NCI-H2227 (cell line): ENCODE data around the gene TYRP1.
"Not testable (repeated sequence)": the region's sequence is repeated elsewhere in the genome, so short reads cannot be mapped to it uniquely, and the experiment has no call there.

Source experiments
- DNase-seq: peaks from one replicate; lab custom pipeline; 2025; ENCODE audit not compliant: unreplicated experiment; lab: John Stamatoyannopoulos, UW

Gene TYRP1, protein sequence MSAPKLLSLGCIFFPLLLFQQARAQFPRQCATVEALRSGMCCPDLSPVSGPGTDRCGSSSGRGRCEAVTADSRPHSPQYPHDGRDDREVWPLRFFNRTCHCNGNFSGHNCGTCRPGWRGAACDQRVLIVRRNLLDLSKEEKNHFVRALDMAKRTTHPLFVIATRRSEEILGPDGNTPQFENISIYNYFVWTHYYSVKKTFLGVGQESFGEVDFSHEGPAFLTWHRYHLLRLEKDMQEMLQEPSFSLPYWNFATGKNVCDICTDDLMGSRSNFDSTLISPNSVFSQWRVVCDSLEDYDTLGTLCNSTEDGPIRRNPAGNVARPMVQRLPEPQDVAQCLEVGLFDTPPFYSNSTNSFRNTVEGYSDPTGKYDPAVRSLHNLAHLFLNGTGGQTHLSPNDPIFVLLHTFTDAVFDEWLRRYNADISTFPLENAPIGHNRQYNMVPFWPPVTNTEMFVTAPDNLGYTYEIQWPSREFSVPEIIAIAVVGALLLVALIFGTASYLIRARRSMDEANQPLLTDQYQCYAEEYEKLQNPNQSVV

DNA sequence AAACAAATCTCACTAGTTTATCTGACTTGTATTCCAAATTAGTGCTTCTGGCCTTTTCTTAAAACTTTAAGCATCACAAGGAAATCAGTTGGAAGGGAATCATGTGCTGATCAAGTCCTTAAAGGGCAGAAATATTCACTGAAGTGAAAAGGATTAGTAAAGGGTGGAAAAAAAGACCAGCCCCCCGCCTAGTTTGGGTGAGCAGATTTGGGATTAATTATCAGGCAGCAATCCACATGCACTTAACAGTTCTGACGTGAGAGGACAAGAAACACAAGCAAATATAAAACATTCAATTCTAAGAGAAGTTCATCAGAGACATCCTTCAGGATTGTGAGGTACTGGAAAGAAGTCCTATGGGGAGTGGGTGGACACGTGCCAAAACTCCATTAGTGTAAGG is at the start of gene TYRP1:
Gene TYRP1 (plus strand): TSS at position 245 of the 400 bp plus-strand sequence. CDS start 612 bp downstream, outside the sequence.
- no peak for DNase-seq

DNA sequence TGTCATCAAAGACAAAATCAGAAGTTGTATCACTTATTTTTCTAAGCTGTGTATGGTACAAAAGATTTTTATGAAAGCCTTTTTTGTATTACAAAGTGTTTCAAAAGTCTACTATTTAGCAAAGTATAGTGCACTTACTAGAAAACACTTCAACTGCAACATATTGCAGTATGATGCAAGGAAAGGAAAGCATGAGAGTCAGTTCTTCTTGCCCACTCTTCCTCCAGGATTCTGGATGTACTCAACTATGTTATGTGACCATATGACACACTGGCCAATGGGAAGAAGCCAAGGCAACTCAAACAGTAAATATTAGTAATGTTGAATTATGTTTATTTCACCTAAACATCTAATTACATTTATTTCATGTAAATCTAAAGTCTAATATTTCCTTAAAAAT is 49.5 kb upstream of the TYRP1 start:
- DNase-seq: no peak

DNA sequence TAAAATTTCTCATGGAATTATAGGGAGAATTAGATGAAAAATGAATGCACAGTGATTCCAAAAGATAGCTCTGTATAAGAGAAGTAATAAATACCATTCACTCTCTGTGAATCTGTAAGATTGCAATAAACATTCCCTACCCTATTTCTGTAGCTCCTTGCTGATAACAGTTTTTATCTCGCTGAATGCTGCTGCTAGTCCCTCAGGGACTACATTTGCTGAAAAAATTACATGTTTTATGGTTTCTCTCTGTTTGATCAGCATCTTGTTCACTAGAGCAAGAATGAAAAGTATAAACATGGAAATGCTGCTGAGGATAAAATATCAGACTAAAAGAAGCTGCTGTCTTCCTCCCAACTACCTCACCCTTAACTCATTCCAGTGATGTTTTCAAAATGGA is 44.3 kb upstream of the TYRP1 start:
- DNase-seq: no peak

DNA sequence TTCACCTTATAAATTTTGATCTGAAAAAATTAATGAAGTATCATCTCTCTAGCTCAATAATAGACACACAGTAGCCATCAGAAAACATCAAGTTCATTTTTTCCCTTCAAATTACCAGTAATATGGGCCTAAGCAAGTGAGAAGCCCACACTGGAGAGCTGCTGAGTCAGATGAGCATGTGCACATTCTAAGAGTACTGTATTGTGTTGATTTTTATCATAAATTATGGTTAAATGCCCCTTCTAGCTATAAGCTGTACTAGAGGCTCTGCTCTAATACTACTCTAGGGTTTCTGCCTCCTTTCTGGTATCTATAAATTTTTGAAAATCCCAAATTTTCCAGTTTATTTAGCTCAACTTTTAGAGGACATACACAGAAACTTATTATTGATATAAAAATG is 42.1 kb upstream of the TYRP1 start:
- DNase-seq: no peak

DNA sequence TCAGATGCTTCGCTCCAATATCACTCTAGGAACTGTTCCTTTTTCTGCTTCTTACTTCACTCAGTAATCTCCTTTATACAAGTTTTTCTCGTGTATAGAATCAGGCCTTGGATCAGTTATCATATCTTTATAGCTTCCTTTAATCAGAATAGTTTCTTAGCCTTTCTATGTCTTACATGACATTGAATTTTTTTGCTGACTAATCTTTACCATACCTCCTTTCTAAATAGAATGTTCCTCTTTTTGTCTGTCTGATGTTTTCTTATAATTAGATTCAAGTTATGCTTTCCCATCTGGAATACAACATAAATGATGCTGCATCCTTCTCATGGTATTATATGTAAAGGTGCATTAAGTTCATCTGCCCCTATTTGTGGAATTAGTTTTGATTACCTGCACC is 40.2 kb upstream of the TYRP1 start:
- DNase-seq: no peak

DNA sequence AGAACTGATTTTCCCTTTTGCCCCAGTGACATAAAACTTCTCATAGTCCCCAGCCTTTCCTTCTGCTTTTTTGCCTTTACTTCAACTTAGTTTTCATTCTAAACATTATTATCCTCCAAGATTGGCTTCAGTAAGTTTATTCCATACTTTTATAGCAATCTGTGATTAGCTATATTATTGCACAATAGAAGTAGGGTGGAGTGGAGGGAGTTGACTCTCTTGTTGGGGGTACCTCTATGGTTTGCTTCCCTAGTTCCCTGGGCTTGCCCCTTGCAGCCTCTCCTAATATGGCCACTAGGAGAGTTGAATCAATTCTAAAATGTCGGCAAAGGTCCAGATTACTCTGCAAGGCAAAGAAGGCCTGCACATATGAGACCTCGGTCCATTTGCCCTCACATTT is 36.4 kb upstream of the TYRP1 start:
- no peak for DNase-seq

DNA sequence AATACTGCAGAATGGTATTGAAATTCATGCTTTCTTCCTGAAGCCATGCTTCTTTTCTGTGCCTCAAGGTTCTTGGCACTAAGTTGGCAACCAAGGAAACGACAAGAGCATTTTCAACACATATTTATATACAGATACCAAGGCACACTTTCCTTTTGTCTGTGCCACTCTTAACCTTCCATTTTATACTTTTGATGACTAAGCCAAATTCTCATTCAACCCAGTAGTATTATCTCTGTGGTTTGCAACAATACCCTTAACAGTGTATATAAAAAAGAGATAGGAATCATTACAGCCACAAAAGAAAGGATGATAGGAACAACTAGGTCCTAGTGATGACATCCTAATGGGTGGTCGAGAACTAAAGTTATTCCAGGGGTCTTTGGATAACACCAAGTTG is 36.0 kb upstream of the TYRP1 start:
- DNase-seq: no peak

DNA sequence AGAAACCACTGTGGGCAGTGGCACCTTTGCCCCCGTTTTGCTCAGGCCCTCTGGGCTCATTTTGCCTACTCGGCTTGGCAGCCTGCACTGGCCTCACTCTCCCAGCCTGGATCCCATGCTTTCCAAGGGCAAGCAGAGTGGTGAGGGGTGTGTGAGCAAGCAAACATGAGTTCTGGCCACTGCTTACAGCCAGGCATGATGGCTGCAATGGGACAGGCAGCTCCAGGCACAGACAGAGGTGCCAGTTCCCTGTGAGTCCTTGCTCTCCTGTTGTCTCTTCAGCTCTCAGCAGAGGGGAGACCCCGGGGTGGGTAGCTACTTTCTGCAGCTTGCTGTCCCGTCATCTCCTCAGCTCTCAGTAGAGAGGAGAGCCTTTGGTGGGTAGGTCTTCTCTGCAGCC is 35.2 kb upstream of the TYRP1 start:
- DNase-seq: no peak

DNA sequence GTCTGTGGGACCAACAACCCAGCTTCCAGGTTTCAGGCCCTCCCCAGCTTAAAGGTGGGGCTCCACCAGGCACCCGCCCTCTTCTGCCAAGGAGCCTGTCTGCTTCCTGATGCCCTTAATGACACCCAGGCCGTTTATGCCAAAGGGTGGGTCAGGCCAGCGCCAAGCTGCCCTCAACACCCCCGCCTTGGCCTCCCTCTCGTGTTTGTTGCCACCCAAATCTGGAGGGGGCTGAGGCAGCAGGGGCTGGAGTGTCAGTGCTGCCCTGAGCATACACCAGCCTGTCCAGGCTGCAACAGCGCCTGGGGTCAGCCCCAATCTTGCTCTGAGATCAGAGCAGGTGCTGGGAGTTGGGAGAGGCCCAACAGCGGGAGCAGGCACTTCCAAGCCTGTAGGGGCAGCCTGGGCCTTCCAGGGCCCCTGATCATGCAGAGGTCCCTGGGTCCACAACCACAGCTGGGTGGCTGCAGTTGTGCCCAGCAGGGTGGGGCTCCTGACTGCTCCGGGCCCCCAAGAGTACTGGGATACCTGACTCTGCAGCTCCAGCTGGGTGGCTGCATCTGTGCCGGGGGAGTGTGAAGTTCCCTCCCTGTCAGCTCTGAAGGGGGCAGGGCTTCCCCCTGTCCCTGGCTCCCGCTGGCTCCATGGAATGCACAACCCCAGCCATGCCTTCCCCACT is 34.5 kb upstream of the TYRP1 start:
- no peak for DNase-seq

DNA sequence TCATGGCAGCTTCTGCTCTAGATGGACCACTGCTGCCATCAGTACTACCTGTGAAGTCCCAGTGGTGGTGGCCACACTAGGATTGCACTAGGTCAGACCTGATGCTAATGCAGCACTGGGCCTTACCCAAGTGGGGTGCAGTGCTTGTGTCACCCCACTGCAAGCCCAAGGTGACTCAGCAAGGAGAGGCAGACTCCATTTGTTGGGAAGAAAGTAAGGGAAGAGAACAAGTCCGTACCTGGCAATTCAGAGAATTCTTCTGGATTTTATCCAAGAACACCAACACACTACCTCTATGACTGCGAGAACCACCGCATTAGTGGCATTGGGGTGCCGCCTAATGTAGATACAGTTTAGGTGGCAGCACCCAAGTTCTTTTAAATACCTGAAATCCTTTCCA is 34.0 kb upstream of the TYRP1 start:
- no peak for DNase-seq

DNA sequence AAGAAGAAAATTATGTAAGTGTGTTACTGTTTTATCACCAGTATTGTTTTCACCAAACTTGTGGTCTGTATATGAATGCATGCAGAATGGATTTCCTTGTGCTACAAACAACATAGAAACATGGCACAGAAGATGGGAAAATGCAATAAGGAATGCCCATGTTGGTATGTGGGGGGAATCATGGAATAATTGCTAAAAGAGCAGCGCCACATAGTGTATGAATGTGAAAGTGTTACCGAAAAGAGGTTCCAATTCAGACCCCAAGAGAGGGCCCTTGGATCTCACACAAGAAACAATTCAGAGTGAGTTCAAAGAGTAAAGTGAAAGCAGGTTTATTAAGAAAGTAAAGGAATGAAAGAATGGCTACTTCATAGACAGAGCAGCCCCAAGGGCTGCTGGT is 26.4 kb upstream of the TYRP1 start:
- DNase-seq: no peak

DNA sequence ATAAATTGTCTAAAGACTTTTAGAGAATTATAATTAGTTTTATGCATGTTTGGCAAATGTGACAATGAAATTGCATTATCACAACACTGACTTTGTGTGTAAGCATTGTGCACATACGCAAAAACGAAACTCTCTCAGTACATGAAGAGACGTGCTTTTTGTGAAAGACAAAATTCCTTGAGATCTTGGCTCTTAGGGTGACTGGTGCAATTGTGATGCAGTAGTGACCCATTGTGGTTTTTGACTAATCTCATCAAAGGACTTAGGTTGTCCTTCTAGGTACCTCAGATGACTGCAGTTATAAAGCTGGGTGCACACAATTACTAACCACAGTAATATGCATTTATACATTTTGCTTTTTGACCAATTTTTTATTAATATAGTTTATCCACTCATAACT is 25.3 kb upstream of the TYRP1 start:
- no peak for DNase-seq

DNA sequence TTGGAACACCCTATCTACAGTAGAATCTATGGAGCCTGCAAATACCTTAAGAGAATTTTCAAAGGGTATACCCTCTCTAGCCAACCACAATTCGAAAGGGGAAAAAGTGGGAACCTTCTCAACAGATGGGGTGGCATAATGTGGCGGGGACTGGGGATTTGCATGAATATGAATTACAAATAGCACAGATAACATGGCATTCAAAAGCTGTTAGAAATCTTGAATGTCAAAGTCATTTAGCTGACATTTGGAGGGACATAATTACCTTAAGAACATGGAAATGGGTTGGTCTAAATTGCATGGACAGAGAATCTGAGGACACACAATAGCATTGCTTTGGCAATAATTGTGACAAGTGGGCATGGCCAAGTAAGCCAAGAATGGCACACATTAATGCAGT is 23.2 kb upstream of the TYRP1 start:
- DNase-seq: no peak

DNA sequence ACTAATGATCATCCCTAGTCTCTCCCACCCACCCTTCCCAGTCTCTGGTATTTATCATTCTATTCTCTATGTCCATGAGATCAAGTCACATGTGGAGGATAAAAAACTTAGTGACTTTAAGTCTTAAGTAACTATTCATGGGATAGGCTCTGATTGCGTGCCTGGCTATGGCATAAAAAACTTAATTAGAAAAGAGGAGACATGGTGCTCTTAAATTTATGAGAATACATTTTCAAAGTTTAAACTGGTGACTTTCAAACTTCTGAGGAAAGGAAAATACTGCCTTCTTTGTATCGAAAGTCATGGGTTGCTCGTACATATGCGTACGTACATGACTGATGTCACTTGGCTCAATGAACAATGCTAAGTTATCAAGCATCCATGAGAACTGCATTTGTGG is 18.2 kb upstream of the TYRP1 start:
- no peak for DNase-seq

DNA sequence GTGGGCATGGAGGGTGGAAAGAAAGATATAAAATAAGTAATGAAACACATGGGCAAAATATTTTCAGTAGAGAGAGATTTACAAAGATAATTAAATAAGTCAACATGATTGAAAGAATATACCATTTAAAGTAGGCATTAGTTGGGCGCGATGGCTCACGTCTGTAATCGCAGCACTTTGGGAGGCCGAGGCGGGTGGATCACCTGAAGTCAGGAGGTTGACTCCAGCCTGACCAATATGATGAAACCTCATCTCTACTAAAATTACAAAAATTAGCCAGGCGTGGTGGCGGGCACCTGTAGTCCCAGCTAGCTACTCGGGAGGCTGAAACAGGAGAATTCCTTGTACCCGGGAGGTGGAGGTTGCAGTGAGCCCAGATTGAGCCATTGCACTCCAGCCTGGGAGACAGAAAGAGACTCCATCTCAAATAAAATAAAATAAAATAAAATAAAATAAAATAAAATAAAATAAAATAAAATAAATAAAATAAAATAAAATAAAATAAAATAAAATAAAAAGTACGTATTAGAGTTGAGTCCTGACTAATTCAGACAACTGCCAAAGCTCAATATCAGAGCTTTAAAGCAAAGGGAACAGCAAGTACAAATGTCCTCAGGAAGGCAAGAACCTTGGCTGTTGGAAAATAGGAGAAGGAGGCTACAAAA is 15.6 kb upstream of the TYRP1 start:
- DNase-seq: not testable (repeated sequence)

DNA sequence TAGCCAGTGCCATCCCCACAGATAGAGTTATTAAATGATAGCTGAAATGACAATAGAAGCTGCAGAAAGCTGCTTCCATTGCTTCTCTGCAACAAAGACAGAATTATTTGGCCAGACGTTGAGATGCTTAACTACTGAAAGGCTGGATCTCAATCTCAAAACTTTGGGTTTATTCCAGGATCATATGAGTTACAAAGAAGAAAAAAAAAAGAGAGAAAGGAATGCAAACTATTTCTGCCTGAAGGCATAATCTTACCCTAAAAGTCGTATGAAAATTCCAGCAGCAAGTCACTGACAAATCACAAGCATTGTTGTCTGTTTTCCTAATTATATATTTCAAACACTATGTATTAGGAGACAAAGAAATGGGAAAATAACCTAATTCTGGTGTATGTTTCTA is 12.8 kb upstream of the TYRP1 start:
- no peak for DNase-seq

DNA sequence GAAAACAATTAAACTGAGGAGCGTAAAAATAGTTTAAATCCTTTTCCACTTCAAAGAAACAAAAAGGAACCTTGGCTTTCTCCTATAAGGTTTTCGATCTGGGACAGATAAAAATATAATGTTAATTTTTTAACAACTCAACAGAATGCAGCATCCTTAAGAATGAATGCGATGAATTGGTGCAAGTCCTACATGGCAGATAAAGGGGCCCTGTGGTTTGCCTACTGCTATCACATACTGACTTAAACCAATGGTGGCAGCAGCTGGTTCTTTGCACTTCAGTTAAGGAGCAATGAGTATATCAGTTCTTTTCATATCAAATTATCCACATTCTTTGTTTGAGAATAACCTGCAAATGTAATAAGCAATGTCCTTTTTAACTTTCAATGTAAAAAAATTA is 12.4 kb upstream of the TYRP1 start:
- DNase-seq: no peak

DNA sequence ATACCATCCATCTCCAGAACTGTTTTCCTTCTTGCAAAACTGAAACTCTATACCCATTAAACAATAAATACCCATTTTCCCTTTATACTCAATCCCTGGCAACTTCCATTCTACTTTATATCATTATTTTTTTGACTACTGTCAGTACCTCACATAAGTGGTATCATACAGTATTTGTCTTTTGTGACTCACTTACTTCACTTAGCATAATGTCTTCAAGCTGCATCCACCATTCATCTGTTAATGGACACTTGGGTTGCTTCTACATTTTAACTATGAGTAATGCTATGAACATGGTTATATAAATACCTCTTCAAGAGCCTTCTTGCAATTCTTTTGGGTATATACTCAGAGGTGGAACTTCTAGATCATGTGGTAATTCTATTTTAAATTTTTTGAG is 11.6 kb upstream of the TYRP1 start:
- no peak for DNase-seq

DNA sequence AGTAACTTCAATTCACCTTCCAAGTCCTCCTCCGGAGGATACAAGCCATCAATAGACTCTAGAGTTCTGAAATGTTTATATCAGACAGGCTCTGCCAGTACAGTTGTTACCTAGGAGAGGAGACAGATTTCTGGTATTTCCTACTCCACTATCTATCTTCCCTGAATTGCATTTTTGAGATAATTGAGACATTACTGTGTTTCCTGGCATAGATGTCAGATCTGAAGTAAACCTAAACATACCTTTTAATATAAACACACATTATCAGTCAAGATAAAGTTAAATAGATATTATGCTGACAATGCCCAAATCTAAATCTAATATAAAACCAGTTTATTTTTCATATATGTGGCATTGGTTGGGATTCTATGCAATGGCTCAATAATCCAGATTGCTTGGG is 8.2 kb upstream of the TYRP1 start:
- DNase-seq: no peak

DNA sequence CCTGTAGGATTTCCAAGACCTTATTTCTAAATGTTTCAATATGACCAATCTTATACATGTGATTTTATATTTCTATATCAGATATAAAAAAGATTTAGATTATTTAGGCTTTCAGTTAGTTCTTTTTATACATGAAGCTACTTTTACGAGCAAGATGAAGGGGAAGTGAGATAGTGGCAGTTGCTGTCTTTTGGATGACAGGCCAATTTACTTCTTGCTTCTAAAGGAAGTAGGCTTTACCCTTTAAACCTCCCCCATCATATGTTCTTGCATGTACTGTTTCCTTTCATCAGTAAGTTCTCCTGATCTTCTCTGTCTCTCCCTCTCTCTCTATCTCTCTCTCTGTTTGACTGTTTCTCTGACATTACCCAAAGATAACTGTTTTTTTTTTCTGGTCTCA is 4.0 kb upstream of the TYRP1 start:
- DNase-seq: no peak

DNA sequence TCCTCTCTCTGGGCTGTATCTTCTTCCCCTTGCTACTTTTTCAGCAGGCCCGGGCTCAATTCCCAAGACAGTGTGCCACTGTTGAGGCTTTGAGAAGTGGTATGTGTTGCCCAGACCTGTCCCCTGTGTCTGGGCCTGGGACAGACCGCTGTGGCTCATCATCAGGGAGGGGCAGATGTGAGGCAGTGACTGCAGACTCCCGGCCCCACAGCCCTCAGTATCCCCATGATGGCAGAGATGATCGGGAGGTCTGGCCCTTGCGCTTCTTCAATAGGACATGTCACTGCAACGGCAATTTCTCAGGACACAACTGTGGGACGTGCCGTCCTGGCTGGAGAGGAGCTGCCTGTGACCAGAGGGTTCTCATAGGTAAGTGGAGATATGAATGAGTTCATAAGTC is 828 bp downstream of the TYRP1 start:
- no peak for DNase-seq

DNA sequence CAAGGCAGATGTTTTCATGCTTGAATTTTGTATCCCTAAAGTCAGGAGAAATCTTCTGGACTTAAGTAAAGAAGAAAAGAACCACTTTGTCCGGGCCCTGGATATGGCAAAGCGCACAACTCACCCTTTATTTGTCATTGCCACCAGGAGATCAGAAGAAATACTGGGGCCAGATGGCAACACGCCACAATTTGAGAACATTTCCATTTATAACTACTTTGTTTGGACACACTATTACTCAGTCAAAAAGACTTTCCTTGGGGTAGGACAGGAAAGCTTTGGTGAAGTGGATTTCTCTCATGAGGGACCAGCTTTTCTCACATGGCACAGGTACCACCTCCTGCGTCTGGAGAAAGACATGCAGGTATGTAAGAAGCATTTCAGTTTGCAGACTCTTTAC is 2.3 kb downstream of the TYRP1 start:
- no peak for DNase-seq
